ENCODE results near the gene PTGR2.

DNA sequence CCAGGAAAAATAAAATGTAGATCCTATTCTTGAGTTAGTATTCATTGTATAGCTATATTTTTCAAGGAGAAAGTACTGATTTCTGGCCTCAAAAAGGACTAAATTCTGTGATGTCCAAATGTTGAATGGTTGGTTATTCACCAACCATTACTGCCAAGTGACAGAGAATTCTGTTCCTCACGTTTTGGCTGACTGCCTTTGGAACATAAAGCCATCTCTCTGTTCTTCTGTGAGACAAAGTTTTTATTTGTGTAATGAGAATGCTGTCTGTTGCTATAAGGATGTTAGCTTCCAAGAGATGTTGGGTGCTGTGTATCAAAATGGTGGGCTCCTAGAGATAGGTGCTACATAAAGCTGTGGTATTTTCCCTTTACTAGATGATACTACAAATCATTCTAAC, 44.3 kb downstream of the PTGR2 start:
- no peak for TF ChIP-seq POLR2A (IDR thresholded peaks at IDR 0.05; ENCODE audit: low read length)
- no peak for TF ChIP-seq GATA1 (IDR thresholded peaks at IDR 0.05; ENCODE audit: low read depth, low read length)
